IMR-90 (cell line): ENCODE measurements around the gene STK17B.

ENCODE experiments used
- CEBPB ChIP-seq: IDR thresholded peaks from 2 replicates; pipeline ENCODE4 v1.6.1; 2012; ENCODE audit warnings: low read depth, low read length, improper control_type of control experiment
- CHD1 ChIP-seq: IDR thresholded peaks from 2 replicates; pipeline ENCODE4 v1.6.1; 2012; ENCODE audit warnings: low read depth, low read length, improper control_type of control experiment
- CTCF ChIP-seq: conservative IDR thresholded peaks from 2 replicates; pipeline ENCODE4 v1.5.1; 2012; ENCODE audit warnings: mild to moderate bottlenecking, low read depth, low read length, improper control_type of control experiment
- FOS ChIP-seq: fragments of 150-350 bp; IDR thresholded peaks from 2 replicates; pipeline ENCODE4 v1.6.1; 2016; ENCODE audit warnings: low read depth, low read length
- MAFK ChIP-seq: IDR thresholded peaks from 2 replicates; pipeline ENCODE4 v1.6.1; 2012; ENCODE audit warnings: low read depth, low read length, improper control_type of control experiment
- MXI1 ChIP-seq: IDR thresholded peaks from 2 replicates; pipeline ENCODE4 v1.6.1; 2012; ENCODE audit warnings: low read depth, mild to moderate bottlenecking, low read length, moderate library complexity, borderline replicate concordance
- NFE2L2 ChIP-seq: fragments of 150-350 bp; IDR thresholded peaks from 2 replicates; pipeline ENCODE4 v1.6.1; 2016; ENCODE audit warnings: low read depth, mild to moderate bottlenecking, low read length
- POLR2A ChIP-seq: IDR thresholded peaks from 2 replicates; pipeline ENCODE4 v1.6.1; 2012; ENCODE audit warnings: mild to moderate bottlenecking, low read depth, low read length
- RAD21 ChIP-seq: IDR thresholded peaks from 2 replicates; pipeline ENCODE4 v1.6.1; 2012; ENCODE audit warnings: low read length, improper control_type of control experiment
- USF2 ChIP-seq: fragments of 150-350 bp; IDR thresholded peaks from 2 replicates; pipeline ENCODE4 v1.6.1; 2017; ENCODE audit warnings: mild to moderate bottlenecking, antibody characterized with exemption, low read length, low read depth

DNA sequence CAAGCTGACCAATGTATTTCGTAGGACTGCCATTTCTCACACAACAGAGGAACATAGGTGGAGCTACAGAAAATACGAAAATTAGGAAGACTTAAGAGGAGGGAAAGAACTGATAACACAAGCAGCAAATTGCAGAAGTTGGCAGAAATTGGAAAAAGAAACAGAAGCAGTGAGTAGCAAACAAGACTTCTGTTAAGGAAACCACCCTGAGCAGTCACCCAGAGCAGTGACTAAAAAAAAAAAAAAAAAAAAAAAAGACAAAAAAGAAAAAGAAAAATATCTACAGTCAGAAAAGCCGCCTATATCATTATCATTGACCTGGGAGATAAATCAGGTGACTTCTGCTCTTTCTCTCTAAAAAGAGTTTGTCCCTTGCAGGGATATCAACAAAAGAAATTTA is 21.4 kb downstream of the STK17B start:
- TF ChIP-seq CTCF, result no peak
- TF ChIP-seq POLR2A, result no peak
- no peak for TF ChIP-seq MXI1
- TF ChIP-seq FOS, result no peak
- TF ChIP-seq USF2, result no peak
- no peak for TF ChIP-seq MAFK
- TF ChIP-seq CEBPB, result no peak
- TF ChIP-seq NFE2L2, result no peak
- TF ChIP-seq CHD1, result no peak
- TF ChIP-seq RAD21, result no peak
